ENCODE data around the gene SUSD1.

SUSD1 gene

GRCh38 chr9:112056996-112057395 is 118.1 kb downstream of the SUSD1 start:
- H3K27ac ChIP-seq (ENCODE audit: low read length) = no peak overlapping the region
- no peak for DNase-seq (ENCODE audit: low read depth, low spot score)
- H3K27me3 ChIP-seq (ENCODE audit: control insufficient read depth, insufficient read depth, low read length) = no peaks in the 10 kb centered on the region
- H3K4me1 ChIP-seq (ENCODE audit: control insufficient read depth, insufficient read depth, low read length) = no peaks in the 10 kb centered on the region
- H3K9me3 ChIP-seq (ENCODE audit: control insufficient read depth, insufficient read depth, low read length) = no peaks in the 10 kb centered on the region
- no CpG with 5 or more reads among the region's 2 CpGs for WGBS (ENCODE audit: insufficient coverage, insufficient read length)
- H3K4me3 ChIP-seq (ENCODE audit: low read length) = no peak overlapping the region
- no peaks in the 10 kb centered on the region for H3K36me3 ChIP-seq (ENCODE audit: control insufficient read depth, insufficient read depth, low read length)

DNA sequence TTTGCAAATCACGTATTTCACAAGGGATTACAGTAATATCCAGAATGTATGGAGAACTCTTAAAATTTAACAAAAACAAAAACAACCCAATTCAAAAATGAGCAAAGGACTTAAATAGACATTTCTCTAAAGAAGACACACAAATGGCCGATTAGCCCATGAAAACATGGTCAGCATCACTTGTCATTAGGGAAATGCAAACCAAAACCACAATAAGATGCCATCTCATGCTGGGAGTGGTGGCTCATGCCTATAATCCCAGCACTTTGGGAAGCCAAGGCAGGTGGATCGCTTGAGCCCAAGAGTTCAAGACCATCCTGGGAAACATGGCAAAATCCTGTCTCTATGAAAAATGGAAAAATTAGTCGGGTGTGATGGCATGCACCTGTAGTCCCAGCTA is 120.2 kb downstream of the SUSD1 start:
- no peak for DNase-seq (ENCODE audit: low read depth, low spot score)
- no CpG with 5 or more reads among the region's 4 CpGs for WGBS (ENCODE audit: insufficient coverage, insufficient read length)
- H3K36me3 ChIP-seq (ENCODE audit: control insufficient read depth, insufficient read depth, low read length) = no peaks in the 10 kb centered on the region
- no peaks in the 10 kb centered on the region for H3K4me1 ChIP-seq (ENCODE audit: control insufficient read depth, insufficient read depth, low read length)
- no peak overlapping the region for H3K4me3 ChIP-seq (ENCODE audit: low read length)
- H3K27me3 ChIP-seq (ENCODE audit: control insufficient read depth, insufficient read depth, low read length) = no peaks in the 10 kb centered on the region
- no peak overlapping the region for H3K27ac ChIP-seq (ENCODE audit: low read length)
- no peaks in the 10 kb centered on the region for H3K9me3 ChIP-seq (ENCODE audit: control insufficient read depth, insufficient read depth, low read length)

GRCh38 chr9:112051812-112052211 is 123.3 kb downstream of the SUSD1 start:
- no peaks in the 10 kb centered on the region for H3K9me3 ChIP-seq (ENCODE audit: control insufficient read depth, insufficient read depth, low read length)
- no peak overlapping the region for H3K27ac ChIP-seq (ENCODE audit: low read length)
- H3K4me1 ChIP-seq (ENCODE audit: control insufficient read depth, insufficient read depth, low read length) = no peaks in the 10 kb centered on the region
- no peaks in the 10 kb centered on the region; the same call in 1 of the 2 replicates for H3K27me3 ChIP-seq (ENCODE audit: control insufficient read depth, insufficient read depth, low read length)
- no peak overlapping the region for H3K4me3 ChIP-seq (ENCODE audit: low read length)
- DNase-seq (ENCODE audit: low read depth, low spot score) = no peak
- no CpG with 5 or more reads among the region's 5 CpGs for WGBS (ENCODE audit: insufficient coverage, insufficient read length)
- no peaks in the 10 kb centered on the region for H3K36me3 ChIP-seq (ENCODE audit: control insufficient read depth, insufficient read depth, low read length)

GRCh38 chr9:112050544-112051475 is 124.3 kb downstream of the SUSD1 start:
- Histone ChIP-seq H3K27me3 (ENCODE audit: control insufficient read depth, insufficient read depth, low read length) (no peaks in the 10 kb centered on the region; the same call in 1 of the 2 replicates), H3K36me3 (ENCODE audit: control insufficient read depth, insufficient read depth, low read length) (no peaks in the 10 kb centered on the region), H3K27ac (ENCODE audit: low read length) (no peak overlapping the region), H3K4me1 (ENCODE audit: control insufficient read depth, insufficient read depth, low read length) (no peaks in the 10 kb centered on the region), H3K9me3 (ENCODE audit: control insufficient read depth, insufficient read depth, low read length) (no peaks in the 10 kb centered on the region), H3K4me3 (ENCODE audit: low read length) (no peak overlapping the region)
- WGBS (ENCODE audit: insufficient coverage, insufficient read length) = no CpG with 5 or more reads among the region's 7 CpGs
- DNase-seq (ENCODE audit: low read depth, low spot score) = no peak

DNA sequence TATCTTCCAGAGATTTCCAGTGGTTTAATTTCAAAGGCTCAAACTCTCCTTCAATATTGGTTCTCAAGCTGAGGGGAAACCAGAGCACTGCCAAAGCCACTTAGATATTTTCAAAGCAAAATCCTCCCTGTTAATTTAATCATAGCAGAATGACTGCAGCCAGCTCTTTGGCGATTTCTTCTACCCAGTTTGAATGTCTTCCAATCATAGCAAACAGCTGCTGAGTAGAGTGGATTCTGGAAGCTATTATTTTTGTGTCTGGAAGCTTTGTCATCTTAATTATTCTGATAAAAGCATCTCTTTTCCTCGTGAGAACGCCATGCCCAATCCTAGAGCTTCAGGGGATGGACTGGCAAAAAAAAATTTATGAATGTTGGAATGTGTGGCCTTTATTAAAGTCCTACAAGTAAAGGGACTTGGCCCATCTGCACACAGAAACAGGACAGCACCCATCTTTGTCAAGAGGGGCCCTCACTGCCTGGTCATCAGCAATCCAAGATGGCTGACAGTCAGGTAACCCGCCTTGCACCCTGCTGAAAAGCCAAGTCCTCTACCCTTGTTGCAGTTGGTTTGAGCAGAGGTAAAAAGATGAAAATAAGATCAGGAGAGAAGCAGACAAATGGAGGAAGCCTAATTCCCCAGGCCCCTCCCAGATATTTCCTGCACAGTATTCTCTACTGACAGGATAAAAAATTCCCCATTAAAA is 125.1 kb downstream of the SUSD1 start:
- no peaks in the 10 kb centered on the region for H3K36me3 ChIP-seq (ENCODE audit: control insufficient read depth, insufficient read depth, low read length)
- no CpG with 5 or more reads among the region's 4 CpGs for WGBS (ENCODE audit: insufficient coverage, insufficient read length)
- H3K27me3 ChIP-seq (ENCODE audit: control insufficient read depth, insufficient read depth, low read length) = no peaks in the 10 kb centered on the region; the same call in 1 of the 2 replicates
- no peak overlapping the region for H3K27ac ChIP-seq (ENCODE audit: low read length)
- DNase-seq (ENCODE audit: low read depth, low spot score) = no peak
- no peaks in the 10 kb centered on the region for H3K4me1 ChIP-seq (ENCODE audit: control insufficient read depth, insufficient read depth, low read length)
- no peaks in the 10 kb centered on the region for H3K9me3 ChIP-seq (ENCODE audit: control insufficient read depth, insufficient read depth, low read length)
- H3K4me3 ChIP-seq (ENCODE audit: low read length) = no peak overlapping the region

DNA sequence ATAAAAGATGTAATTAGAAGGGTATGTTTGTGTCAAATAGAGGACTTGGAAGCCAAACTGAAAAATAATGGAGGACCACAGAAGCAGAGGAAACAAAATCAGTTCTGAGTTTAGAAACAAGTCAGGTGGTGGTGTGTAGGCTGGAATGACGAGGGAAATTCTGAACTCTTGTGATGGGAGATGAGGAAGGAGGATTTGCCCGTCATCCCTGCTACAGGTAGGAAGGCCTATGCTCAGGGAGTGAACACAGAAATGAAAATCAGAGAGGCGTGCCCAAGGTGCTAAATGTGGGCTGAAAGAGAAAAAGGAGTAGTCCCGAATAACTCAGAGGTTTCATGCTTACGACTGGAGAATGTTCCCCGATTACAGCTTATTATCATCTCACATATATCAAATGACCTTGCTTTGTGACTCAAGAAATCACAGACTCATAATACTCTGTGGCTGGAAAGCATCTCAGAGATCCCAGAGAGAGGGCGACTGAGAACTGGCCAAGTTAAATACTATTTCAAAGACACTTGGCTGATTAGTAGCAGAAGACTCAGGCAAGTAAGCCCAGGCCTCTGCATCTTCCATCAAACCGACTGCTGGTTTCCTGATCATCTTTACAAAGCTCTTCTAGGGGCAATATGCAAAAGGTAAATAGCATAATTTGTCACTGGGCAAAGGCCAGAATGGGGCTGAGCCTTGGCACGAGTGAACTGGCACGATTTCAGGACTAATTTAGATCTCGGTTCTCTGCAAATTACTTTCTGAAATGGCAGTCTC is 126.0 kb downstream of the SUSD1 start:
- Histone ChIP-seq H3K27ac (ENCODE audit: low read length) (no peak overlapping the region), H3K4me3 (ENCODE audit: low read length) (no peak overlapping the region), H3K4me1 (ENCODE audit: control insufficient read depth, insufficient read depth, low read length) (no peaks in the 10 kb centered on the region), H3K27me3 (ENCODE audit: control insufficient read depth, insufficient read depth, low read length) (no peaks in the 10 kb centered on the region; the same call in 1 of the 2 replicates), H3K36me3 (ENCODE audit: control insufficient read depth, insufficient read depth, low read length) (no peaks in the 10 kb centered on the region), H3K9me3 (ENCODE audit: control insufficient read depth, insufficient read depth, low read length) (no peaks in the 10 kb centered on the region)
- WGBS (ENCODE audit: insufficient coverage, insufficient read length) = no CpG with 5 or more reads among the region's 11 CpGs
- DNase-seq (ENCODE audit: low read depth, low spot score) = no peak

DNA sequence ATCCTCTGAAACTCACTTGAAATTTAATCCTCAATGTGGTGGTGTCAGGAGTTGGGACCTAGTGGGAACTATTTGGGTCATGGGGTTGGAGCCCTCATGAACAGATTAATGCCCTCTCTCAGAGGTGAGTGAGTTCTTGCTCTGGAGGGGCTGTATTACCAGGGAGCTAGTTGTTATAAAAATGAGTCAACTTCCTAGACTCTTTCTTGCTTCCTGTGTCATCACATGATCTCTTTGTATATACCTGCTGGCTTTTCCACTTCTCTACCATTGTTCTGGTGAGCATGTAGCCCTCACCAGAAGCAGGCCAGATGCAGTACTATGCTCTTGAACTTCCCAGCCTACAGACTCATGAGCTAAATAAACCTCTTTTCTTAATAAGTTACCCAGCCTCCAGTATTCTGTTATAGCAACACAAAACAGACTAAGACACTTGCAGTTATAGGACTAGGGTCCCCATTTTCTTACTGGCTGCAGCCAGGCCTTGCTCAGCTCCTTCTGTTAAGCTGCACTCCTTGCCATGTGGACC is 127.5 kb downstream of the SUSD1 start:
- Histone ChIP-seq H3K36me3 (ENCODE audit: control insufficient read depth, insufficient read depth, low read length) (no peaks in the 10 kb centered on the region), H3K9me3 (ENCODE audit: control insufficient read depth, insufficient read depth, low read length) (no peaks in the 10 kb centered on the region), H3K27ac (ENCODE audit: low read length) (no peak overlapping the region), H3K27me3 (ENCODE audit: control insufficient read depth, insufficient read depth, low read length) (no peaks in the 10 kb centered on the region; the same call in 1 of the 2 replicates), H3K4me3 (ENCODE audit: low read length) (no peak overlapping the region), H3K4me1 (ENCODE audit: control insufficient read depth, insufficient read depth, low read length) (no peaks in the 10 kb centered on the region)
- DNase-seq (ENCODE audit: low read depth, low spot score) = no peak

DNA sequence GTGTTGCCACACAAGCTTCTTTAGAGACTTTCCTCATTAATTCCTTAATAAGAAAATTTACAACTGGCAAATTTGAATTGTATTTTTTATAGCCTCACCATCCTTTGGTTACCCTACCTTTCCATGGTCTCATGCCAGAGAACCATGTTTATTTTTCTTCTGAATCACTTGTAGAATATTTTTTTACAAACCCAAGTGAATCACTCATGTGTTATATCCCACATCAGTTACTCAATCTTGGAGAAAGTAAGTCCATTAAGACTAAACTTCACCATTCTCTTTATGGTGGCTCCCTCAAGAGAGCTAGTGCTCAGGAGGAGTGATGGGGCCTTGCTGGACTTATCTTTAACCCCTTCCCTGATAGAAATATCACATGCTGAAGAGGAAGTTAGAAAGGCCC is 128.9 kb downstream of the SUSD1 start:
- no peak overlapping the region for H3K27ac ChIP-seq (ENCODE audit: low read length)
- no peaks in the 10 kb centered on the region; the same call in 1 of the 2 replicates for H3K27me3 ChIP-seq (ENCODE audit: control insufficient read depth, insufficient read depth, low read length)
- H3K36me3 ChIP-seq (ENCODE audit: control insufficient read depth, insufficient read depth, low read length) = no peaks in the 10 kb centered on the region
- peaks cover 5% of the 10 kb centered on the region for H3K4me1 ChIP-seq (ENCODE audit: control insufficient read depth, insufficient read depth, low read length)
- no peak for DNase-seq (ENCODE audit: low read depth, low spot score)
- no peak overlapping the region for H3K4me3 ChIP-seq (ENCODE audit: low read length)
- no peaks in the 10 kb centered on the region for H3K9me3 ChIP-seq (ENCODE audit: control insufficient read depth, insufficient read depth, low read length)

DNA sequence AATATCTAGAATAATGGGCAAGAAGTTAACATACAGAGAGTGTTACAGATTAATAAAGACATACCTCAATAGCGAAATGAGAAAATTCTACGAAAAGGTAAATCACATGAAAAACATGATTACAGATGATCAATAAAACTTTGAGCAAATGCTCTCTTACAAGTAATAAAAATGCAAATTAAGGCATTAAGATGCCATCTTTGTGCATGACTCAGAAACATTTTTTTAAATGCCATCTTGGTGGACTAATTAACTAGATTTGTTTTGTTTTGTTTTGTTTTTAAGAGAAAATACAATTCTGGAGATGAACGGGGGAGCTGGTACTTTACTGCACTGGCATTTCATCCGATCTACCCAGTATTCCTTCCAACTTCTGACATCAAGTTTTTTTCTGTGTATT is 130.2 kb downstream of the SUSD1 start:
- Histone ChIP-seq H3K27me3 (ENCODE audit: control insufficient read depth, insufficient read depth, low read length) (no peaks in the 10 kb centered on the region; the same call in 1 of the 2 replicates), H3K9me3 (ENCODE audit: control insufficient read depth, insufficient read depth, low read length) (no peaks in the 10 kb centered on the region), H3K36me3 (ENCODE audit: control insufficient read depth, insufficient read depth, low read length) (no peaks in the 10 kb centered on the region), H3K4me1 (ENCODE audit: control insufficient read depth, insufficient read depth, low read length) (peaks cover 5% of the 10 kb centered on the region), H3K4me3 (ENCODE audit: low read length) (no peak overlapping the region), H3K27ac (ENCODE audit: low read length) (no peak overlapping the region)
- no CpG with 5 or more reads among the region's 4 CpGs for WGBS (ENCODE audit: insufficient coverage, insufficient read length)
- no peak for DNase-seq (ENCODE audit: low read depth, low spot score)

- H3K27me3 ChIP-seq (ENCODE audit: control insufficient read depth, insufficient read depth, low read length) = no peaks in the 10 kb centered on the region; the same call in 1 of the 2 replicates
- H3K4me3 ChIP-seq (ENCODE audit: low read length) = no peak overlapping the region
- H3K4me1 ChIP-seq (ENCODE audit: control insufficient read depth, insufficient read depth, low read length) = peaks cover 5% of the 10 kb centered on the region
- H3K36me3 ChIP-seq (ENCODE audit: control insufficient read depth, insufficient read depth, low read length) = no peaks in the 10 kb centered on the region
- H3K27ac ChIP-seq (ENCODE audit: low read length) = no peak overlapping the region
- DNase-seq (ENCODE audit: low read depth, low spot score) = no peak
- H3K9me3 ChIP-seq (ENCODE audit: control insufficient read depth, insufficient read depth, low read length) = no peaks in the 10 kb centered on the region
Observed at GRCh38 chr9:112044186-112044585, 130.9 kb downstream of the SUSD1 start.

Data from iPS DF 6.9 (cell line).